Liver (tissue), 9 donors: ENCODE results near the gene MSRB2. TPM values are rescaled to one million over a fixed set of nuclear protein-coding genes. Genes with fewer than 3 reads are reported as not detected.
A peak's percentile ranks its signal among the peaks of the same experiment; 100 is the strongest.

ENCODE experiments used
- DNase-seq: peaks from one replicate; pipeline ENCODE4 v3.0.0-alpha.2; 2017; ENCODE audit warnings: low spot score
- H3K27ac ChIP-seq, 2 donors: one replicate each; pipeline ENCODE4 v1.7.0; 2013; ENCODE audit warnings: inconsistent platforms in 2 of 2, low read length in 2 of 2, control low read depth in 1 of 2, low read depth in 1 of 2, mild to moderate bottlenecking in 1 of 2
- H3K27me3 ChIP-seq, 4 donors: one replicate each; pipeline versions ENCODE4 v1.6.1 to v1.7.0; 2013; ENCODE audit warnings: low read length in 3 of 4, inconsistent platforms in 1 of 4, mild to moderate bottlenecking in 1 of 4, moderate library complexity in 1 of 4; ENCODE audit not compliant: control insufficient read depth in 4 of 4, insufficient read depth in 4 of 4
- H3K36me3 ChIP-seq, 4 donors: one replicate each; pipeline versions ENCODE4 v1.6.1 to v1.7.0; 2013; ENCODE audit warnings: low read length in 3 of 4, mild to moderate bottlenecking in 3 of 4, low read depth in 1 of 4, moderate library complexity in 1 of 4; ENCODE audit not compliant: control insufficient read depth in 4 of 4, insufficient read depth in 3 of 4
- H3K4me1 ChIP-seq, 4 donors: one replicate each; pipeline versions ENCODE4 v1.6.1 to v1.7.0; 2013; ENCODE audit warnings: low read length in 3 of 4, mild to moderate bottlenecking in 3 of 4, moderate library complexity in 1 of 4; ENCODE audit not compliant: control insufficient read depth in 4 of 4, insufficient read depth in 4 of 4
- H3K4me3 ChIP-seq, 3 donors: one replicate each; pipeline versions ENCODE4 v1.6.1 to v1.7.0; 2013; ENCODE audit warnings: low read length in 3 of 3, control low read depth in 1 of 3, low read depth in 1 of 3, mild to moderate bottlenecking in 1 of 3
- H3K9ac ChIP-seq, 2 donors: one replicate each; pipeline ENCODE4 v1.7.0; 2013; ENCODE audit warnings: low read length in 2 of 2, mild to moderate bottlenecking in 2 of 2, moderate library complexity in 2 of 2, control low read depth in 1 of 2, low read depth in 1 of 2
- H3K9me3 ChIP-seq, 4 donors: one replicate each; pipeline versions ENCODE4 v1.6.1 to v1.7.0; 2013; ENCODE audit warnings: low read length in 3 of 4; ENCODE audit not compliant: control insufficient read depth in 4 of 4
- EGR1 ChIP-seq, 2 donors: IDR thresholded peaks; 2 replicates each; pipeline ENCODE4 v1.6.1; 2016 to 2018; ENCODE audit warnings: antibody characterized with exemption in 2 of 2, low read depth in 2 of 2
- GABPA ChIP-seq, 2 donors: IDR thresholded peaks in 1 of 2; conservative IDR thresholded peaks in 1 of 2; 2 replicates each; pipeline ENCODE4 v1.6.1; 2016; ENCODE audit warnings: antibody characterized with exemption in 2 of 2, mild to moderate bottlenecking in 1 of 2, moderate library complexity in 1 of 2
- HNF4A ChIP-seq, 2 donors: conservative IDR thresholded peaks; 2 replicates each; pipeline ENCODE4 v1.6.1; 2016; ENCODE audit warnings: antibody characterized with exemption in 2 of 2, mild to moderate bottlenecking in 2 of 2
- HNF4G ChIP-seq: IDR thresholded peaks from 2 replicates; pipeline ENCODE4 v1.6.1; 2016; ENCODE audit warnings: antibody characterized with exemption
- JUND ChIP-seq, 2 donors: IDR thresholded peaks; 2 replicates each; pipeline ENCODE4 v1.6.1; 2016; ENCODE audit warnings: antibody characterized with exemption in 2 of 2
- NR2F2 ChIP-seq: IDR thresholded peaks from 2 replicates; pipeline ENCODE4 v1.6.1; 2016; ENCODE audit warnings: antibody characterized with exemption
- RAD21 ChIP-seq, 2 donors: IDR thresholded peaks; 2 replicates each; pipeline ENCODE4 v1.6.1; 2016; ENCODE audit warnings: antibody characterized with exemption in 2 of 2, mild to moderate bottlenecking in 2 of 2
- SP1 ChIP-seq: IDR thresholded peaks from 2 replicates; pipeline ENCODE4 v1.6.1; 2018; ENCODE audit warnings: antibody characterized with exemption, mild to moderate bottlenecking
- TAF1 ChIP-seq: conservative IDR thresholded peaks from 2 replicates; pipeline ENCODE4 v1.6.1; 2016; ENCODE audit warnings: antibody characterized with exemption, mild to moderate bottlenecking
- YY1 ChIP-seq: IDR thresholded peaks from 2 replicates; pipeline ENCODE4 v1.6.1; 2016; ENCODE audit warnings: antibody characterized with exemption, mild to moderate bottlenecking
- WGBS: extraction: QIAGEN DNeasy Blood & Tissue Kit; methylation state at CpG from one replicate; pipeline ENCODE4 v1.1.7; 2013; 5-methylcytosine and 5-hydroxymethylcytosine counted together
- polyA plus RNA-seq, 2 donors: library from polyadenylated mRNA; stranded (reverse) in 1 of 2; unstranded in 1 of 2; fragments of 200-250 nt in 1 of 2; fragments of >200 nt in 1 of 2; fragmentation: Nextera tagmentation in 1 of 2; extraction: Ambion mirVana in 1 of 2; gene quantifications; one replicate each; pipeline versions ENCODE4 v1.2.1 to v1.2.3, GENCODE V29; 2013 to 2015
- total RNA-seq, 2 donors: library from RNA; depleted of rRNA; stranded (reverse); fragments of >200 nt; gene quantifications; one replicate each; pipeline ENCODE4 v1.2.3, GENCODE V29; 2014
- TF ChIP-seq, protein P1 (sequence below): IDR thresholded peaks from 2 replicates; pipeline ENCODE4 v1.6.1; 2016; ENCODE audit warnings: antibody characterized with exemption
- TF ChIP-seq, protein P2 (sequence below): fragments of 150-350 bp; IDR thresholded peaks from 2 replicates; pipeline ENCODE4 v1.5.1; 2017; ENCODE audit warnings: improper control_type of control experiment, low read depth, low read length; ENCODE audit not compliant: missing input control
- TF ChIP-seq, protein P3 (sequence below): IDR thresholded peaks from 2 replicates; pipeline ENCODE4 v1.6.1; 2016; ENCODE audit warnings: antibody characterized with exemption, mild to moderate bottlenecking
- donor health status: healthy.
- donor health status: healthy.
- donor health status: healthy.
- donor health status: healthy.
- donor health status: healthy.

The MSRB2 gene
- total and polyA plus RNA-seq, 4 donors: 7.3 to 69.4 (median 14.5) TPM

DNA sequence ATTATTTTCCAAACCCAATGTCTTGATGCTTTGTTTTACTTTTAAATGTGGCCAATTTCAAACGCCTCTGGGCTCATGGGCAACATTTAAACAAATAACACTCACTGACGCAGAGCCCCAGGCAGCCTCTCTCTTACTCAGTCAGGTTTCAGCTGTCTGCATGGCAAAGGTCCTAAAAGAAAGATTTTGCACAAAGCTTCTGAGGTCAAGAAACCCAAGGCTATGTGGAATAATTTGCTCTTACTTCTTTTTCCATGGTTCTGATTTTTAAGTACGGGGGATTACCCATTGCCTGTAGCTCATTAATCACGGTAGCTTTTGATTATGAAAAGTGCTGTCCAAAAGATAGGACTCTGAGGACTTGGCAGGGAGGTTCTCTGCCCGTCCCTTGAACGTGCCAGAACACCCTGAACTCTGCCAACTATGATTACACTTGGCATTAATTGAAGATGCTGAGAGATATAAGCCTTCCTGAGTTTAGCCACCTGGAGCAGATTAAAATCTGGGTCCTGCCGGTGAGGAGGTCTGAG is 14.1 kb upstream of the MSRB2 start:
- Histone ChIP-seq H3K9me3 (no peaks in the 10 kb centered on the region), H3K9ac (no peak overlapping the region), H3K36me3 (no peaks in the 10 kb centered on the region), H3K4me1 (peaks cover 0 to 8% (median 4%) of the 10 kb centered on the region in 4 donors), H3K4me3 (no peak overlapping the region), H3K27me3 (peaks cover 0 to 5% (median 0%) of the 10 kb centered on the region in 4 donors), H3K27ac (no peak overlapping the region)
- no peak for DNase-seq
- TF ChIP-seq SP1: no peak
- TF ChIP-seq JUND (IDR thresholded peaks at IDR 0.05): no peak
- TF ChIP-seq, protein P1, sequence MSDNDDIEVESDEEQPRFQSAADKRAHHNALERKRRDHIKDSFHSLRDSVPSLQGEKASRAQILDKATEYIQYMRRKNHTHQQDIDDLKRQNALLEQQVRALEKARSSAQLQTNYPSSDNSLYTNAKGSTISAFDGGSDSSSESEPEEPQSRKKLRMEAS: no peak
- TF ChIP-seq, protein P2, sequence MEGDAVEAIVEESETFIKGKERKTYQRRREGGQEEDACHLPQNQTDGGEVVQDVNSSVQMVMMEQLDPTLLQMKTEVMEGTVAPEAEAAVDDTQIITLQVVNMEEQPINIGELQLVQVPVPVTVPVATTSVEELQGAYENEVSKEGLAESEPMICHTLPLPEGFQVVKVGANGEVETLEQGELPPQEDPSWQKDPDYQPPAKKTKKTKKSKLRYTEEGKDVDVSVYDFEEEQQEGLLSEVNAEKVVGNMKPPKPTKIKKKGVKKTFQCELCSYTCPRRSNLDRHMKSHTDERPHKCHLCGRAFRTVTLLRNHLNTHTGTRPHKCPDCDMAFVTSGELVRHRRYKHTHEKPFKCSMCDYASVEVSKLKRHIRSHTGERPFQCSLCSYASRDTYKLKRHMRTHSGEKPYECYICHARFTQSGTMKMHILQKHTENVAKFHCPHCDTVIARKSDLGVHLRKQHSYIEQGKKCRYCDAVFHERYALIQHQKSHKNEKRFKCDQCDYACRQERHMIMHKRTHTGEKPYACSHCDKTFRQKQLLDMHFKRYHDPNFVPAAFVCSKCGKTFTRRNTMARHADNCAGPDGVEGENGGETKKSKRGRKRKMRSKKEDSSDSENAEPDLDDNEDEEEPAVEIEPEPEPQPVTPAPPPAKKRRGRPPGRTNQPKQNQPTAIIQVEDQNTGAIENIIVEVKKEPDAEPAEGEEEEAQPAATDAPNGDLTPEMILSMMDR: no peak
- TF ChIP-seq TAF1: no peak
- no peak for TF ChIP-seq HNF4G
- TF ChIP-seq NR2F2: no peak
- no peak for TF ChIP-seq EGR1 (IDR thresholded peaks at IDR 0.05; ENCODE audit: low read depth in 2 of 2)
- TF ChIP-seq HNF4A (conservative IDR thresholded peaks at IDR 0.05): no peak
- TF ChIP-seq, protein P3, sequence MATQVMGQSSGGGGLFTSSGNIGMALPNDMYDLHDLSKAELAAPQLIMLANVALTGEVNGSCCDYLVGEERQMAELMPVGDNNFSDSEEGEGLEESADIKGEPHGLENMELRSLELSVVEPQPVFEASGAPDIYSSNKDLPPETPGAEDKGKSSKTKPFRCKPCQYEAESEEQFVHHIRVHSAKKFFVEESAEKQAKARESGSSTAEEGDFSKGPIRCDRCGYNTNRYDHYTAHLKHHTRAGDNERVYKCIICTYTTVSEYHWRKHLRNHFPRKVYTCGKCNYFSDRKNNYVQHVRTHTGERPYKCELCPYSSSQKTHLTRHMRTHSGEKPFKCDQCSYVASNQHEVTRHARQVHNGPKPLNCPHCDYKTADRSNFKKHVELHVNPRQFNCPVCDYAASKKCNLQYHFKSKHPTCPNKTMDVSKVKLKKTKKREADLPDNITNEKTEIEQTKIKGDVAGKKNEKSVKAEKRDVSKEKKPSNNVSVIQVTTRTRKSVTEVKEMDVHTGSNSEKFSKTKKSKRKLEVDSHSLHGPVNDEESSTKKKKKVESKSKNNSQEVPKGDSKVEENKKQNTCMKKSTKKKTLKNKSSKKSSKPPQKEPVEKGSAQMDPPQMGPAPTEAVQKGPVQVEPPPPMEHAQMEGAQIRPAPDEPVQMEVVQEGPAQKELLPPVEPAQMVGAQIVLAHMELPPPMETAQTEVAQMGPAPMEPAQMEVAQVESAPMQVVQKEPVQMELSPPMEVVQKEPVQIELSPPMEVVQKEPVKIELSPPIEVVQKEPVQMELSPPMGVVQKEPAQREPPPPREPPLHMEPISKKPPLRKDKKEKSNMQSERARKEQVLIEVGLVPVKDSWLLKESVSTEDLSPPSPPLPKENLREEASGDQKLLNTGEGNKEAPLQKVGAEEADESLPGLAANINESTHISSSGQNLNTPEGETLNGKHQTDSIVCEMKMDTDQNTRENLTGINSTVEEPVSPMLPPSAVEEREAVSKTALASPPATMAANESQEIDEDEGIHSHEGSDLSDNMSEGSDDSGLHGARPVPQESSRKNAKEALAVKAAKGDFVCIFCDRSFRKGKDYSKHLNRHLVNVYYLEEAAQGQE: no peak
- no peak for TF ChIP-seq YY1
- no peak for TF ChIP-seq GABPA (IDR thresholded peaks at IDR 0.05 in 1 of 2, conservative IDR thresholded peaks at IDR 0.05 in 1 of 2)
- WGBS: 36% methylated on average over 7 of the region's 7 CpGs

DNA sequence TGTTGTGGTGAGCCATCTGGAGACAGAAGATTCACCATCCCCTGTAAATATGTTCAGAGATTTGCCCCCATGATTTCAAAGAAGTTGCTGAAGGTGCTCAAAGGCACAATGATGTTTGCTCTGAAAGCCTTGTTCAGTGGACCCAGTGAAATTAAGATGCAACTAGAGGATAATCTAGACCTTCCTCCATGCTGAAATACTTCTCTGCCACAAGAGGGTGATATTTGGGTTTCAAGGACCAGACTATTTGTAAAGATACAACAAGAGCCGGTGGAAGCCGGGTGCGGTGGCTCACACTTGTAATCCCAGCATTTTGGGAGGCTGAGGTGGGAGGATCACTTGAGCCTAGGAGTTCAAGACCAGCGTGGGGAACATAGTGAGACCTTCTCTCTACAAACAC is 13.5 kb upstream of the MSRB2 start:
- TF ChIP-seq, protein P2: peak; percentile 8
- TF ChIP-seq YY1 (no peak), RAD21 (IDR thresholded peaks at IDR 0.05) (peak in 1 of 2 donors; percentile 61), HNF4G (no peak)
- DNase-seq: no peak
- Histone ChIP-seq H3K27me3 (peaks cover 0 to 5% (median 0%) of the 10 kb centered on the region in 4 donors), H3K9ac (no peak overlapping the region), H3K4me1 (peaks cover 0 to 8% (median 4%) of the 10 kb centered on the region in 4 donors), H3K4me3 (no peak overlapping the region), H3K9me3 (no peaks in the 10 kb centered on the region), H3K36me3 (no peaks in the 10 kb centered on the region), H3K27ac (no peak overlapping the region)
- 82% methylated on average over 4 of the region's 4 CpGs for WGBS
